ENCODE measurements around the gene PRDM16. TPM values are rescaled to one million over a fixed set of nuclear protein-coding genes. Genes with fewer than 3 reads are reported as not detected.

Gene PRDM16
- total RNA-seq, 1 experiment from 2014 or later: 0.17 TPM

DNA sequence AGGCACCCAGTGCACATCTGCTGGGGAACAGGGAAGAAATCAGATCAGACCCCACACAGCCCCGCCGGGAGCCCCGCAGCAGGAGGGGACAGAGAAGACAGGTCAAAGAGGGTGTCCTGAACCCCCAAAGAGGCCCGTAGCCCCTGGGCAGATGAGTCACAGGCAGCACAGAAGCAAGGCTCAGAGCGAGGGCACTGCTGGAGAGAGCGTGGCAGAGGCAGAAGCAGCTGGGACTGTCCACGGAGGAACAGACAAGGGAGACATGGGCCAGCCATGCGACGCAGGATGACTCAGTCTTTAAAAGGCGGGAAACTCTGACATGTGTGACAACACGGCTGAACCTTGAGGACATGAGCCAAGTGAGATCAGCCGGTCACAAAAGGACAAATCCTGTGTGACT is 14.5 kb upstream of the PRDM16 start:
- H4K20me1 ChIP-seq (ENCODE audit: control insufficient read depth, insufficient read depth, insufficient read length): no peaks in the 10 kb centered on the region
- H3K4me1 ChIP-seq (ENCODE audit: insufficient read depth, low read length): no peaks in the 10 kb centered on the region
- H3T11ph ChIP-seq (ENCODE audit: low read length): no peak overlapping the region
- no peak overlapping the region for H2BK12ac ChIP-seq (ENCODE audit: insufficient read length, low read depth, low read length)
- Mint-ChIP-seq H3K9me3 (peaks cover 4 to 28% of the 10 kb centered on the region in 2 experiments), H3K27ac (no peak overlapping the region), H3K4me1 (no peaks in the 10 kb centered on the region), H3K27me3 (ENCODE audit: low read depth) (peaks cover 38% of the 10 kb centered on the region), H3K4me3 (no peak overlapping the region), H3K36me3 (ENCODE audit: insufficient read depth in 1 of 3, low read depth in 3 of 3) (peaks cover 0 to 5% (median 0%) of the 10 kb centered on the region in 3 experiments; a peak in 3 of 7 replicates)
- no peaks in the 10 kb centered on the region for H3K23me2 ChIP-seq (ENCODE audit: insufficient read length, low read depth, low read length, poor library complexity, severe bottlenecking)
- H2BK15ac ChIP-seq (ENCODE audit: low read depth, low read length): no peak overlapping the region
- H2AFZ ChIP-seq (ENCODE audit: low read length): no peak overlapping the region
- H2AK5ac ChIP-seq (ENCODE audit: insufficient read length, low read length): no peak overlapping the region
- TF ChIP-seq, protein P1, sequence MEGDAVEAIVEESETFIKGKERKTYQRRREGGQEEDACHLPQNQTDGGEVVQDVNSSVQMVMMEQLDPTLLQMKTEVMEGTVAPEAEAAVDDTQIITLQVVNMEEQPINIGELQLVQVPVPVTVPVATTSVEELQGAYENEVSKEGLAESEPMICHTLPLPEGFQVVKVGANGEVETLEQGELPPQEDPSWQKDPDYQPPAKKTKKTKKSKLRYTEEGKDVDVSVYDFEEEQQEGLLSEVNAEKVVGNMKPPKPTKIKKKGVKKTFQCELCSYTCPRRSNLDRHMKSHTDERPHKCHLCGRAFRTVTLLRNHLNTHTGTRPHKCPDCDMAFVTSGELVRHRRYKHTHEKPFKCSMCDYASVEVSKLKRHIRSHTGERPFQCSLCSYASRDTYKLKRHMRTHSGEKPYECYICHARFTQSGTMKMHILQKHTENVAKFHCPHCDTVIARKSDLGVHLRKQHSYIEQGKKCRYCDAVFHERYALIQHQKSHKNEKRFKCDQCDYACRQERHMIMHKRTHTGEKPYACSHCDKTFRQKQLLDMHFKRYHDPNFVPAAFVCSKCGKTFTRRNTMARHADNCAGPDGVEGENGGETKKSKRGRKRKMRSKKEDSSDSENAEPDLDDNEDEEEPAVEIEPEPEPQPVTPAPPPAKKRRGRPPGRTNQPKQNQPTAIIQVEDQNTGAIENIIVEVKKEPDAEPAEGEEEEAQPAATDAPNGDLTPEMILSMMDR (conservative IDR thresholded peaks at IDR 0.05): no peak
- no peak overlapping the region for H3K18ac ChIP-seq (ENCODE audit: insufficient read length, low read depth, low read length)
- H4K91ac ChIP-seq (ENCODE audit: insufficient read length, low read depth, low read length): no peak overlapping the region
- H2BK20ac ChIP-seq (ENCODE audit: low read depth, low read length, poor library complexity, severe bottlenecking): no peak overlapping the region
- no peak overlapping the region for H3K4me2 ChIP-seq (ENCODE audit: insufficient read depth, insufficient read length, low read length)
- no peak overlapping the region for H3K4ac ChIP-seq (ENCODE audit: low read depth, low read length)
- no peaks in the 10 kb centered on the region; the same call in 1 of the 2 replicates for H3K27me3 ChIP-seq (ENCODE audit: insufficient read depth, low read length)
- H3K23ac ChIP-seq (ENCODE audit: insufficient read length, low read depth, low read length): no peak overlapping the region
- no peak overlapping the region for H4K8ac ChIP-seq (replicated peaks; ENCODE audit: insufficient read length, low read depth, low read length)
- no peak overlapping the region for H3K56ac ChIP-seq (ENCODE audit: insufficient read length, low read depth, low read length)
- no CpG with 5 or more reads among the region's 12 CpGs for whole genome bisulfite sequencing (ENCODE audit: extremely low coverage, insufficient read length, low lambda C conversion rate)
- no peak overlapping the region for H3K9ac ChIP-seq (ENCODE audit: extremely low read depth, insufficient read length, low read length)
- peak; percentile 10 for DNase-seq
- H3K14ac ChIP-seq (ENCODE audit: insufficient read depth, low read length): no peak overlapping the region
- H3K9me3 ChIP-seq (ENCODE audit: control insufficient read depth, low read depth, low read length): peaks cover 8% of the 10 kb centered on the region
- no peak overlapping the region for H3K27ac ChIP-seq (ENCODE audit: insufficient read length, low read depth, low read length)
- no peak overlapping the region for H2BK120ac ChIP-seq (ENCODE audit: low read depth, low read length, poor library complexity, severe bottlenecking)
- H4K5ac ChIP-seq (ENCODE audit: insufficient read length, low read depth, low read length): no peak overlapping the region
- no peak overlapping the region for H2BK5ac ChIP-seq (ENCODE audit: insufficient read length, low read length)
- no peaks in the 10 kb centered on the region for H3K79me2 ChIP-seq (ENCODE audit: insufficient read depth, low read length)
- no peaks in the 10 kb centered on the region for H3K79me1 ChIP-seq (ENCODE audit: insufficient read depth, low read depth, low read length, poor library complexity, severe bottlenecking)

All from H9 (cell line).